H1 (cell line): ENCODE results near the gene SUPT20HL1. TPM values are rescaled to one million over a fixed set of nuclear protein-coding genes. Genes with fewer than 3 reads are reported as not detected.

Source experiments
- CHD2 ChIP-seq: IDR thresholded peaks from 2 replicates; pipeline ENCODE4 v1.6.1; 2012; ENCODE audit warnings: low read length, improper control_type of control experiment
- HDAC2 ChIP-seq, 2 experiments: fragments of 300-600 bp in 1 of 2; sonication (generic) in 1 of 2; IDR thresholded peaks; 2 replicates each; pipeline ENCODE4 v1.6.1; 2011 to 2012; ENCODE audit warnings: low read depth in 2 of 2, low read length in 2 of 2, mild to moderate bottlenecking in 2 of 2, moderate library complexity in 2 of 2, borderline replicate concordance in 1 of 2, inconsistent platforms in 1 of 2
- JUND ChIP-seq: IDR thresholded peaks from 2 replicates; pipeline ENCODE4 v1.6.1; 2011; ENCODE audit warnings: mild to moderate bottlenecking, improper control_type of control experiment, low read length
- RBBP5 ChIP-seq: IDR thresholded peaks from 2 replicates; pipeline ENCODE4 v1.7.1; 2012; ENCODE audit warnings: low read depth, mild to moderate bottlenecking, inconsistent platforms, low read length, moderate library complexity, borderline replicate concordance
- RFX5 ChIP-seq: IDR thresholded peaks from 2 replicates; pipeline ENCODE4 v1.6.1; 2011; ENCODE audit warnings: low read depth, low read length, improper control_type of control experiment, borderline replicate concordance
- SP2 ChIP-seq: IDR thresholded peaks from 2 replicates; pipeline ENCODE4 v1.6.1; 2012; ENCODE audit warnings: mild to moderate bottlenecking, low read length, inconsistent platforms
- polyA plus RNA-seq, 7 experiments: library from polyadenylated mRNA; depleted of rRNA in 3 of 7; stranded (reverse) in 5 of 7; unstranded in 2 of 7; fragments of >200 nt in 5 of 7; fragments of 200-250 nt in 2 of 7; gene quantifications; 1 replicate in 5 of 7; 2 replicates in 1 of 7; 4 replicates in 1 of 7; pipeline versions ENCODE4 v1.2.1 to v1.2.3, GENCODE V29; 2011 to 2013; ENCODE audit warnings: missing spikeins in 2 of 7, mixed read lengths in 2 of 7
- total RNA-seq: library from RNA; stranded (reverse); fragmentation: NEBNext Ultra II Directional; extraction: Animal tissue kit (Norgen Biotek cat#: 25700); gene quantifications from 2 replicates; pipeline ENCODE4 v1.2.1, GENCODE V29; 2021

Gene SUPT20HL1
- total and polyA plus RNA-seq, 2 of the 8 experiments (the other 6 are each of a cell fraction or from before 2014, with no cell fraction given), result not detected

- TF ChIP-seq HDAC2 (IDR thresholded peaks at IDR 0.05; ENCODE audit: borderline replicate concordance in 1 of 2, low read depth in 2 of 2, low read length in 2 of 2) (no peak), RBBP5 (no peak), JUND (no peak), CHD2 (no peak), SP2 (no peak), RFX5 (no peak)
- TF ChIP-seq, all 59 proteins: peak for 0
These were observed 36.5 kb downstream of the SUPT20HL1 start (continued) for GRCh38 chrX:24396931-24397279.
